NCI-H1694 treated with DMSO at 0.1 percent for 48 hours (cell line): ENCODE measurements around the gene KLF15.

Source experiments
- DNase-seq: peaks from one replicate; lab custom pipeline; 2025; lab: John Stamatoyannopoulos, UW

The KLF15 gene

DNA sequence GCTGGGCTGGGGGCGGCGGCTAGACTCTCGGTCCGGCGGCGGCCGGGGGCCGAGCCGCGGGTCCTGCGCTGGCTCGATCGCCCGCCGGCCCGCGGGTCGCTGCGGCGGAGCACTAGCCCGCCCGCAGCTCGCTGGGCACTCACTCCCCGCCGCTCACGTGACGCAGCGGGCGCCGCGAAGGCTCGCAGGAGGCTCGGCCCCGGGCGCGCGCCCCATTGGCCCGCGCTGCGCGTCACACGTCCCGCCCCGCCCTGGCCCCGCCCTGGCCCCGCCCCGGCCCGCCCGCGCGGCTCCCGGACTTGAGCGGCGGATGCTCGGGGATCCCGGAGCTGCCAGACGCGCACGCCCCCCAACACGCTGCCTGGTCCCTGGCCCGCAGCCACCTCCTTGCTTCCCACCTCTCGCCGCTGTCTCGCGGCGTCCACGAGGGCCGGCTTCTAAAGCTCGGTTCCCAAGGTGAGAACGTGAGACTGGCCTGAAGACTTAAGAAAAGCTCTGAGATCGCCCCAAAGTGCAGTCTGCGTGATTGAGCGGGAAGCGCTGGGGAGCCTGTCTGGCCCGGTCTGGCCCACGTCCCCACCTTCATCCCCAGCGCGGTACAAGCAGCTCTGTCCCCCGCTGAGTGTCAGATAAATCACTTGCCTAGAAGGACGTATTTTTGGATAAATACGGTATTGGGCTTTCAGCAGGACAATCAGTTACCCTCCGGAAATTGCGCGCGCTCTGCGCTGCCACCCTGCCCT, at the start of gene KLF15:
Gene KLF15 (minus strand): TSS at position 114 of the 743 bp plus-strand sequence. CDS start 4,486 bp downstream, outside the sequence.
- DNase-seq: peak; percentile 21

DNA sequence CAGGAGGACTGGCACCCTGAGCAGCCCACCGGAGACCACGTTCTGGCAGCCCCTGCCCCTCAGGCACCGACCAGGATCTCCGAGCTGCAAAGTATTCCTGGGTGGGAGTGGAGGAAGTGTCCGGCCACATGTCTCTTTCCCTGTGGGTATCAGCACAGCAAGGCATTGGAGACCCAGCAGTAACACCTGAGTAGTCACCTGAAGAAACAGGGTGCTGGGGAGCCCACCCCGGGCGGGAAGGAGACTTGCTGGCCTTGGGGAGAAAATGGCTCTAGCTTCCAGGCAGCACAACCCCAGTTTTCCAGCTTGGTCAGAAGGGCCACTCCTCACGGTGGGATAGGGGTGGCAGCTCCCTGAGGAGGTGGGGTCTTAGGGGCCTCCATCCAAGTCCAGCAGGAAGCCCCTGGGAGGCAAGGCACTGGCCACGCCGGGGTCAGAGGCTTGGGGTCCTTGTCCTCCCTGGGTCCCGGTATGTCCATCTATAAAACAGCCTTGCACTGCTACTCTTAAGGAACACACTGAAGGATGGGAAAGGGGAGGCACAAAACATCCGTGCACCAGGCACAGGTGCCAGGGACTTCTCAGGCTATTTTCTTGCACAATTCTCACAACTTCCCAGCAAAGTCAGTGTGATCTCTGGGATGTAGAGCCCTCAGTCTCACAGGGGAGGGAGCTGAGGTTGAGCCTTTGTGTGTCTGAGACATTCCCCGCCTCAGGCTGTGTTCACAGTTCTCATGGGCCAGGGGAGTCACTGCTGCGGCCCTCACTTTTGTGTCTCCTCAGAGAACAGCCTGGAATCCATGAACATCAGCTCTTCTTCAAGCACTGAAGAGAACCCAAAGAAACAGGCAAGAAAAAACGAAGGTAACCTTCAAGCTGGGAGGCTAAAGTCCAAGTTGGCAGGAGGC, 49.4 kb upstream of the KLF15 start:
- DNase-seq: no peak

DNA sequence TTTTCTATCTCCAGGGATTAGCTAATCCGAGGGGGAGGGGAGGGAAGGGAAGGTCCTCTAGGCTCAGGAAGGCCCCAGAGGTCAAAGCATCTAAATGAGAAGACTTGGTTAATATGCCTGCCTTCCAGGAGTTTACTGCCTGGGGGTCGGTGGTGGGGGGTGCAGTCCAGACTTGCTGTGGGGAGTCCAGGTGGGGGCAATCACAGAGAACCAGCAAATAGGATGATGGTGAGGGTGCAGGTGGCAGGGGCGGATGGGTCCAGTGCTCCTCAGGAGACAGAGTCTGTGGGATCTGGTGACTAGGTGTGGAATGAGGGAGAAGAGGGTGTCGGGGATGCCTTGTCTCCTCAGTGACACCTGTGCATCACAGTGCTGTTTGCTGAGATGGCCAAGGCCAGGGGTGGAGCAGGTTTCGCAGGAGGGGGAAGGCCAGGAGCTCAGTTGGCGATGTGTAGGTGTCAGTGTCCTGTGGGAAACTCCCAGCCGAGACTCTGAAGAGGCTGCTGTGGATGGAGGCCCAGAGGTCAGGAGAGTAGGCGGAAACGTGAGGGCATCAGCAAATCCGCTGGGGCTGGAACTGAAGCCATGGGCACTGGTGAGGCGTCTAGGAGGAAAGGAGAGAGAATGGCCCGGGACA, 45.6 kb upstream of the KLF15 start:
- no peak for DNase-seq

DNA sequence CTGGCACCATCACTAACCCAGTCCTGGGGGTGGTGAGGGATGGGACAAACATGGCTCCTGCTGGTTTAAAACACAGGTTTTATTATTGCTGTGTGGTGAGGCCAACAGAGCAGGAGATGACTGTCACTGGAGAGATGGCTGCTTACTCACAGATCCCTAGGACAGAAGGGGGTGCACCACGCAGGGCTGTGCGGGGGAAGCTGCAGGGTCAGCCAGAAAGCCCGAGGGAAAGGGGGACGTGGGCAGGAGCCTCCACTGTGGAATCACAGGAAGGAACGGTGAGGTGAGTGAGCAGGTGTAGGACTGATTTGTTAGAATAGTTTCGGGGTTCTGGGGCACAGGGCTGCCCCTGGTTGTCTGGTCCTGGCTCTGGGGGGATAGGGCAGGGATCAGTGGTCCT, 45.0 kb upstream of the KLF15 start:
- DNase-seq: no peak

DNA sequence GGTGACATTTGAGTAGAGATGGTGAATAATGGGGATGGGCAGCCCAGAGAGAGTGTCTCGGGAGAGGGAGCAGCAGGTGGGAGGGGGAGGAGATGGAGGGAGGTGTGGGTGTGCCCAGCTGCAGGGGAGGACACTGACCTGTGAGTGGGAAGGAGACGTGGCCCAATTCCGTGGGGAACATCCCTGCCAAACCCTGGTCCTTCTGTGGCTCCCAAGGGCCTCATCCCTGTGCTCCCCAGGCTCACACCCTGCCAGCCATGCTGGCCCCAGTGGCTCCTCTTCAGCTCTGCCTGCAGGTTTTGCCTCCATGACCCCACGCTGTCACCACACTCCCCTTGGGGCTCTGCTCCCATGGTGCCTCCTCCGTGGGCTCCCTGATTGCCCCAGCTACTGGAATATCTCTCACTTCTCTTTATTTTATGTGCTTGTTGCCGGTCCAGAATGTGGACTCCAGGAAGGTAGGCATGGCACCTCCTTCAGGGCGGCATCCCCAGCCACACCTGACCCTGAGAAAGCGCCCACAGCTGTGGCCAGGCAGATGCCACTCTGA, 44.5 kb upstream of the KLF15 start:
- no peak for DNase-seq

DNA sequence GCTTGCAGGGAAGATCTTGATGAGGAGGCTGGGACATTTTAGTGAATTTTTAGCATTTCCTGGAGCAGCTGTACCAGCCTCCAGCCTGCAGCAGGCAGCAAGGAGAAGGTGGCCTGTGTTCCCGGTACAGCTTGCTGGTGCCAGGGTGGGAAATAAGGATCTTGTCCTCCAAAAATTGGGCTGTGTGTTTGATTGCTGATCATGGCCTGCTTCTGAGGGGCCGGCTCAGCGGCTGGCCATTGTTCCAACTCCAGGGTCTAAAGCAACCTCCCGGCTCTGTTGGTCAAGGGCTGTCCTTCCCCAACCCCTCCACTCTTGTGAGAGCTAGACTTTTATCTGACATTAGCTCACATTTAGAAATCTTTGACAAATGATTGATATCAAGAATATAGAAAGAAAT, 42.5 kb upstream of the KLF15 start:
- no peak for DNase-seq

DNA sequence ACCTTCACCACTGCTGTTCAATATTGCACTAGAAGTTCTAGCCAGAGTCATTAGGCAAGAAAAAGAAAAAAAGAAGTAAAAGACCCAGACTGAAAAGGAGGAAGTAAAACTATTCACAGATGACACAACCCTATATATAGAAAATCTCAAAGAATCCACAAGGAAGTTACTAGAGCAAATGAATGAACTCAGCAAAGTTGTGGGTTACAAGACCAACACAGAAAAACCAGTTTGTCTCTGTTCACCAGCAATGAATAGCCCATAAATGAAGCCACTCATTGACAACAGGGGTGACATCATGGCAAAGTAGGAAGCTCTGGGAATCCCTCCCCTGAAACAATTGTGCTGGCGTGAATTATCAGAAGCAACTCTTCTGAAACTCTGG, 42.1 kb upstream of the KLF15 start:
- DNase-seq: no peak

DNA sequence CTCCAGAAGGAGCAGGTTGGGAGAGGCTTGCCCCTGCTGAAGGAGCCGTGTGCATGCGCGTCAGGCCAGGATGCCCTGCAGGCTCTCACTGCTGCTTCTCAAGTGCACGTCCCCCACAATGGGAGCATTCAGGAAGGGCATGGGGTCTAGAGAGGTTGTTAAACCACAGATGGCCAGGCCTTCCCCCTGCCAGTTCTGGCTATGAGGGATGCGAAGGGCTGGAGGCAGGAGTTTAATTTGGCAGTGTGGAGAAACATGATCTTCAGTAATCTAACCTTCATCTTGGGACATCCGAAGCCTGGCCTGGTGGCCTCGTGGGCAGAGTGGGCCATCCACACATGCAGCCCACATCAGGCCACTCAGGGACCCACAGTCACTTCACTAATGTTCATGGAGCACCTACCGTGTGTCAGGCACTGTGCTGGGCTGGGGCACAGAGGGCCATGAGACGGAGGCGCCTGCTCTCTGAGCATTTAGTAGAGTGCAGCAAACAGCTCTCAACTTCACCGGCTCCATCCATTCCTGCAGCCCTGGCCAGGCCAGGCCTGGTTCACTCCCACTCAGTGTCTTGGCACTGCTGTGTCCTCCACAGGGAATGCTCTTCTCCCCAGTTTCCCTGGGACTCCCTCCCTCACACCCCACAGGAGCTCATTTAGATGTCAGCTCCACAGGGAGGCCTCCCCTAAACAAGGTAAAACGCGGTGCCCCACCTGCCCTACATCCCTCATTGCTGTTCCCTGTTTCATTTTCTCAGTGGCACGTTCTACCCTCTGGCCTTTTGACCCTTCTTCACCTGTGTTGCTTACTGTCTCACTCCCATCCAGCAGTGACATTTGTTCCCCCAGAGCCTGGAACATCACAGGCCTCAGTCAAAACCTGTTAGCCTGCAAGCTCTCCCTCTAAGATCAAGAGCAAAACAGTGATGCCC, 41.5 kb upstream of the KLF15 start:
- no peak for DNase-seq

DNA sequence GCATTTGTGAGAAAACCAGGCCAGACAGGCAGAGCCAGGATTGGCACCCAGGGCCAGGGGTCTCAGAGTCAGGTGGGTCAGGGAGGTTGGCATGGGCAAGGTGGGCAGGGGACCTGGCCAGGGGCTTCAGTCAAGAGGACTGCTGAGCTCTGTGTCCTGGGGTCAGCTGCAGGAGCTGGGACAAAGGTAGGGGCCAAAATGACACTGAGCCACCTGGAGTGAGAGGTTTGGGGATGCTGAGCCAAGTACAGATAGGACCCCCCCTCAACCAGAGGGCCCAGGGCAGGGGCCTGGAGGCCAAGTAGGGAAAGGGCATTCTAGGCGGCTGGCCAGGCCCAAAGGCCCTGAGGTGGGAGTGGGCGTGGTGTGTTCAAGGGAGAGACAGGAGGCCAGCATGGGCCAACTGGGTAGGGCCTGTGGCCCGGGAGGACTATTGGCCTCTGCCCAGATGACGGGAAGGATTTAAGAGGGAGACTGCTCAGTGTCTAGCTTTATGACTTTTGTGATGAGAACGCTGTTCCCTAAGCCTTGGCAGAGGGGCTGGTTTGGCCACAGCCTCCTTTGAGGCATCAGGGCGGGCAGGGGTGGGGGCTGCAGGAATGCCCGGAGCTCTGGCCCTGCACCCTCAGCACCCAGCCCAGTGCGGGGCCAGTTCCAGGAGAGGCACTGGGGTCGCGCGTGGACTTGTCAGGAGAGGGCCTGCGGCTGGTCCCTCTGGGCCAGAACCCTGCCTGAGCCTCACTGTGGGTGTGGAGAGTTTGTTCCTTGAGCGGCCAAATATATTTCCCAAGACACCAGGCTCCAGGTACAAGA, 40.6 kb upstream of the KLF15 start:
- no peak for DNase-seq

DNA sequence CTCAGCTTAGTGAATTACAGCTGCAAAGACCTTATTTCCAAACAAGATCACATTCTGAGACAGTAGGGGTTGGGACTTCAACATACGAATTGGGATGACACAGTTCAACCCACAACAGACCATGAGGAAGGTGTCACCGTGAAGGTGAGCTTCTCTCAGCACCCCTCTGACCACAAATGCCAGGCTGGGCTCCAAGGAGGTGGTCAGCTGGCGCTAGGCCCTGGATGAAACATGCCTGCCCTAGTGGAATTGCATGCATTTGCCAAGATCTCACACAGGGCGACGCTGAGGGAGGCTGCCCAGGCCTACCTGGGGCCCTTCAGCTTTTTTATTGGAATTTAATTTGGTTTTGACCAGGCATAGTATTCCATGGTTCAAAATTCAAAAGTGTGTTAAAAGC, 39.3 kb upstream of the KLF15 start:
- DNase-seq: no peak

DNA sequence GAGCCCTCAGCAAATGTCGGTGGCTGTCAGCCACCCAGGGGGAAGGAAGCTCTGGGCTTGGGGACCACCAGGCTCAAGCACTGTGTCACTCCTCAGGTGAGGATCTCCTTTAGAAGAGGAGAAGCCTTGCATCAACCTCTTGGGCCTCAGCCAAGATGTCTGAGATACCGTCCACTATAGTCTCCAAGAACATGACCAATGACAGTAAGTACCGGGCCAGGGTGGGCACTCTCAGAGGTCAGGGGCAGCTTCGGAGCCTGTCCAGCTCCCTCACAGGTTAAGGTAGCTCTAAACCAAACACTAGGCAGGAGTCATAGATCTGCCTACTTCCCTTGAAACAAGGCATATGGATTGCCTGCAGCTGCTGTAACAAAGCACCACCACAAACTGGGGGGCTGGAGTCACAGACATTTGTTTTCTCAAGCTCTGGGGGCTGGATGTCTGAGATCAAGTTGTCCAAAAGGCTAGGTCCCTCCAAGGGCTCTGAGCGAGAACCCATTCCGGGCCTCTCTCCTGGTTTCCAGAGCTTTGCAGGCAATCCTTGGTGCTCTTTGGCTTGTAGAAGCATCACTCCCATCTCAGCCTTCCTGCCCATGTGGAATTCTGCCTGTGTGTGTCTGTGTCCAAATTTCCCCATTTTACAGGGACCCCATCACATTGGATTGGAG, 38.8 kb upstream of the KLF15 start:
- DNase-seq: no peak

DNA sequence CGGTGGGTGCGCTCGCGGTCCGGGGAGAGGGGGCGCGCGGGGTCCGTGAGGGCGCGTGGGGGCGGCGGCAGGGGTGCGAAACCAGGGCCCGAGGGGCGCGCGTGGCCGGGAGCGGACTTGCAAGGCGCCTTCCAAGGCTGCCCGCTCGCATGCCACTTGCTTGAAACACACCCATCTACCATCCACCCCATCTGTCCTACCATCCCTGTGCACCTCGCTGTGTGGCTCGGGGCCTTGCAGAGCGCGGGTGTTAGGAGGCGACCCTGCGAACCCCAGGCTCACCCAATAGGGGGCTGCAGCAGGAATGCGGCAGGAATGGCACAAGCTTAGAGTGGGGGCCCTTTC, 37.7 kb upstream of the KLF15 start:
- no peak for DNase-seq

DNA sequence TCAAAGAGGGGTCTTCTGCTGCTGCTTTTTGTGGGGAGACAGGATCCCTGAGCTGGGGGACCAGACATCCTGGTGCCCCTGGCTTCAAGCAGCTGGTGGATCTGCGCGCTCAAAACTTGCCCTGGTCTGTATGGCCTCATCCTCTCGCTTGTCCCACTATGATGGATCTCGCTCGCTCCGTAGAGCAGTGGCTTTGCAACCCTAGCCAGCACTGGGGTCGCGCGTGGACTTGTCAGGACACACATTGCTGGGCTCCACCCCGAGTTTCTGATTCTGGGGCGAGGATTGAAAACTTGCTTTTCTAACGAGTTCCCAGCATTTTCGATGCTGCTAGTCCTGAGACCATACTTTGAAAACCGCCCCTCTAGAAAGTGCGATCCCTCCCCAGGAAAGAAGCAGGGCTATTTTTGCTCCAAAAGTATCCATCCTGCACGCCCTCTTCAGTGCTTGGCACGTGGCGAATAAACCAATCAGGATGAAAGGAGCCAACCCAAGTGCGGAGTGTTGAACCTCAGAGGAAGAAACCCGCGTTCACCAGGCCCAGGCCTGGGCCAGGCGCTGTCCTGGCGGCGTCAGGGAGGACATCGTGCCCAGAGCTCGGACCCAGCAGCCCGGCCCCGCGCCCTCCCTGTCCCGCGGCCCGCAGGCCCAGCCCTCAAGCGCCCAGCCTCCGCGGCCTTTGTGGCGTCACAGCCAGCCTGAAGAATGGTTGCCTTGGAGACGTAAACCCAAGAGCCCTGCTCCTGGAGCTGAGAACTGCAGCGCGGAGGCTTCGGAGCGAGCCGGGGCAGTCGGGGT, 37.2 kb upstream of the KLF15 start, which contains the start of gene CFAP100:
Gene CFAP100 (plus strand): TSS at position 731 of the 798 bp plus-strand sequence. CDS start 1,092 bp downstream, outside the sequence.
- DNase-seq: no peak

DNA sequence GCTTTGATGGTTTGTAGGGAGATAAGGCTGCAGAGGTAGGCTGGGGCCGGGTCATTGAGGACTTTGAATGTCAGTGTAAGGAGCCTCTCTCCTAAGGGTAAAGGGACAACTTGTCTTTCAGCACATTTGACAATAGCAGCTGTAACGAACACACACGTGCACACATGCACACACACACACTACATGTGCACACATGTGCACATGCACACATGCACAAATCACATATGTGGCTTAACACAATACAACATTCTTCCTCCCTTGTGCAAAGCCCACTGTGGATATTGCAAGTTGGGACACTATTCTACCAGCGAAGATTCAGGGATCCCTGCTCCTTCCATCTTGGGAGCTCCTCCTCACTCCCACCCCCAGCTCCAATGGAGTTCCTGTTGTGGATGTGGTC, 36.4 kb upstream of the KLF15 start:
- DNase-seq: no peak

DNA sequence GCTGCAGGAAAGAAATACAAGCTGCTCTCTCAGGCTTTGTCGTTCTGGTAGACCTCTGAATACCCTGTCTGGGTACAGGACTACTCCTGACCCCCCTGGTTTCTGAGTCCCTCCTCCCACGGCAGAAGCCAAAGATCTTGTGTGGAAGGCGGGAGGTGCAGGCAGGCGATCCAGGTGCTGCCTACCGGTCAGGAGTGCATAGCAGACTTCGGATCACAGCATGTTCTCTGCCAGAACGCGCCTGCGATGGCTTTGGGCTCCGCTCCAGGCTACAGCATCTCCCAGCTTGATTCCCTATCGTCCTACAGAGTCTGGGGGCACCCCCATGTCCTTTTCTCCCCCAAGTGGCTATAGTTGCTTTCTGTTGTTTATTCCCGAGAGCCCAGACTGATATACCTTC, 35.0 kb upstream of the KLF15 start:
- no peak for DNase-seq

DNA sequence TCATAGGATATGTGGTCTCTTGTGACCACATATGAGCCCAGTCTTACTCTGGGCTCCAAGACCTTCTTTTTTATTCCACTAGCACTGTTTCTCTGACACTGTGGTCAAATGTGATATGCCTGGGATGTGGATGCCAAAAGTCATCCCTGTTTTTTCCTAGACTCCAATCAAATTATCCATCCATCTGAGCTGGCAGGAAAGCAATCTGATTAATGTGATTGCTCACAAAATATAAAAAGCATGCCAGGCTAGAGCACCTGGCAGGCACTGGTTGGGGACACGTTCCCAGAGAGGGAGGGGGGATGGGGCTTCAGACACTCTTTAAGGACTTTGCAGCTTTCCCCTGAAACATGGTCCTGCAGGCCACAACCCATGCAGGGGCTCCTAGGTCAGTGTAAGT, 34.4 kb upstream of the KLF15 start:
- no peak for DNase-seq

DNA sequence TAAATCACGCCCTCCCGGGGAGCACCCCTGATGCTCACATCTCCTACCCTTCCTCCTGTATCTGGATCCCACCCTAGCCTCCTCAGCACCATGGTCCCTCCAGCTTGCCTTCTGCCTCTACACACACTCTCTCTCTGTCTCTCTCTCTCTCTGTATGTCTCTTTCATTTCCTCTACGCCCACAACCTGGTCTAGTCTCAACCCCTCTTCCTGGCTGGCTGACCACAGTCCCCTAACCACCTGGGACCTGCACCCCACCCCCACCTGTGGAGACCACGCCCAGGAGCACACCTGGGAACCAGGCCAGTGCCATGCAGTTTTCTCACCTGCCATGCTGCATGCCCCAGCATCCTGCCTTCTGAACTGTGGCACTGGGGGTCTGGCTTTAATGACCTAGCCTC, 33.5 kb upstream of the KLF15 start:
- no peak for DNase-seq

DNA sequence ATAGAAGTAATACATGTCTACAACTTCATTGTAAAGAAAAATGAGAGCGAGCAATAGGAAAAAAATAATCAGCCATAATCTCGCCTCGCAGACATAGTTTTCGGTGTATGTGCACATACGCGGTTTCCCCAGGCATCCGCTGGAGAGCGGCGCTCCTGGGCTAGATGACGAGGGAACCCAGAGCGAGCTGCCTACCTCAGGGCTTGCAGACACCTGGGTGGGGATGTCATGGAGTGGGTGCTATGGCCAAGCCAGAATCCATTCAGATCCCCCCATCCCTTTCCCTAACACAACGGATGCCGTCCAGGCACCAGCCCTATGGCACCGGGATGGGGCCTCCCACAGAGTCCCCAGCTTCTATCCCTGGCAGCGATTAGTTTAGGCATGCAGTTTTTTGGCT, 33.0 kb upstream of the KLF15 start:
- DNase-seq: no peak

DNA sequence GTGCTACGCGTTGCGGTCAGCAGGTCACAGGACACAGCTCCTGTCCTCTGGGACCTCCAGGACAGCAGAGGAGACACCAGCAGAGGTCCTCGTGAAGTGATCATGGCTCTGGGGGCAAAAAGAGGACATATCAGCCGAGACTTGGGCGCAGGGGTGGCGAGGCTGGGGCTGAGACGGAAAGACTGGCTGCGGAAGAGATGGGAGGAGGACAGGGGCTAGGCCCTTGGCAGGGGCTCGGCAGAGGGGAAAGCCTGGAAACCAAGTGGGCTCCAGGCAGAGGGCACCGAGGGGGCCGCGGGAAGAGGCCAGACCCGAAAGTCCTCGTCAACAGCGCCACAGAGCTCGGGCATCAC, 32.6 kb upstream of the KLF15 start:
- no peak for DNase-seq
